ENCODE data around the gene PPP3R1. TPM values are rescaled to one million over a fixed set of nuclear protein-coding genes. Genes with fewer than 3 reads are reported as not detected.

Gene PPP3R1
- total RNA-seq, 1 donor from 2014 or later, result 14.5 TPM

- DNase-seq (ENCODE audit: low read depth), result no peak
- H3K4me3 ChIP-seq (ENCODE audit: low read depth, low read length), result no peak overlapping the region
- TF ChIP-seq CTCF (conservative IDR thresholded peaks at IDR 0.05; ENCODE audit: low read depth, low read length), result no peak
Observed at GRCh38 chr2:68272246-68272994, 20.1 kb upstream of the PPP3R1 start.

DNA sequence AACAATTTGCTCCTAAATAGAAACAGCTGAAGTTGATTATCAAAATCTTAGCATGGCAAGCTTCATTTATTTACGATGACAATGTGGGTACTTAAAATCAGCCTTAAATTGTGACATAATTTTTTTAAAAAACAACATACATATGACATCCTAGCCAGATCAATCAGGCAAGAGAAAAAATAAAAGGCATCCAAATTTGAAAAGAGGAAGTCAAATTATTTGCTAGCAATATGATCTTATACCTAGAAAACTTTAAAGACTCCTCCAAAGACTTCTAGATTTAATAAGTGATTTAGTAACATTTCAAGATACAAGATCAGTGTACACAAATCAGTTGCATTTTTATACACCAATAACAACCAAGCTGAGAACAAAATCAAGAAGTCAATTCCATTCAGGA is 14.3 kb upstream of the PPP3R1 start:
- TF ChIP-seq CTCF (conservative IDR thresholded peaks at IDR 0.05; ENCODE audit: low read depth, low read length), result no peak

DNA sequence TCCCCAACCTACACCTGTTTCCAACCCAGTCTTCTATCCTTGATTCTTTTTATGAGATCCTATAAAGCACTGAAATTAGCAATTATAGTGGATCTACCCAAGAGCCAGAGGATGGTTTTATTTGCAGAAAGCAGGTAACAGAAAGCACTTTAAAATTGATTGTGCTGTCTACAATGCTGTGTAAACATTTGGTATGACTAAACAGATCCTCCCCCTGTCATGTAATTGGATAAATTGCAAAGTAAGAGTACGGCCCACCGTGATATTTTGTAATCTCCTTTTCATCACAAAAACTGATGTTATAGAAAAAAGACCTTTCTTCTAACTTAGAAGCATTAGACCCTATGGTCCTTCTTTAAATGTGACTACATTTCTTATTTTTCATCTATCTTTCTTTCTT is 11.3 kb upstream of the PPP3R1 start:
- no peak for TF ChIP-seq CTCF (conservative IDR thresholded peaks at IDR 0.05; ENCODE audit: low read depth, low read length)
- no peak for DNase-seq (ENCODE audit: low read depth)
- H3K4me3 ChIP-seq (ENCODE audit: low read depth, low read length), result no peak overlapping the region

More for the DNA sequence above, 14.3 kb upstream of the PPP3R1 start:
- no peak for DNase-seq (ENCODE audit: low read depth)
- no peak overlapping the region for H3K4me3 ChIP-seq (ENCODE audit: low read depth, low read length)

- no peak for DNase-seq (ENCODE audit: low read depth)
- no peak for TF ChIP-seq CTCF (conservative IDR thresholded peaks at IDR 0.05; ENCODE audit: low read depth, low read length)
- H3K4me3 ChIP-seq (ENCODE audit: low read depth, low read length), result no peak overlapping the region
Observed at GRCh38 chr2:68258851-68259250, 6.5 kb upstream of the PPP3R1 start.

DNA sequence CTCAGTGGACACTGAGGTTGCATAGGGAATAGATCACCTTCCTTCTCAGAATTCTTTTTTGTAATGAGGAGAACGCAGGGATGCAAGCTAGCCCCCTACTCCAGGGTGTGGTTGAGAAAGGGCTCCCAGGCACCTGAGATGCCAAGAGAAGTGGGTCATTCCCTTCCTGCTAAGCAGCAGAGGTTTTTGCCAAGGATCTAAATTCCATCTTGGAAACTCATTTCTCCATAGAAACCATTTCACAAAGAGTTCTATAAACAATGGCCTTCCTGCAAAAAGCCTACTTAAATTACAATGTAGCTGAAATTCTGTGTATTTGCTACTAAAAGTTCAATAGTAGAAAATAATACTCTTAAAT is 3.7 kb upstream of the PPP3R1 start:
- H3K4me3 ChIP-seq (ENCODE audit: low read depth, low read length), result no peak overlapping the region
- no peak for DNase-seq (ENCODE audit: low read depth)
- no peak for TF ChIP-seq CTCF (conservative IDR thresholded peaks at IDR 0.05; ENCODE audit: low read depth, low read length)

GRCh38 chr2:68253219-68254068 is 1.1 kb upstream of the PPP3R1 start:
- no peak for TF ChIP-seq CTCF (conservative IDR thresholded peaks at IDR 0.05; ENCODE audit: low read depth, low read length)
- H3K4me3 ChIP-seq (ENCODE audit: low read depth, low read length), result peak overlapping the region; percentile 92
- no peak for DNase-seq (ENCODE audit: low read depth)
